Stimulated activated CD4-positive, alpha-beta T cell treated with anti-CD3 and anti-CD28 coated beads, Interleukin-15, amount 100 ng/mL, for 1 hour (primary cell): ENCODE data around the gene RAB7B.

ENCODE experiments used
- DNase-seq, 2 donors: peaks; one replicate each; pipeline ENCODE4 v3.0.0-alpha.2; 2020; ENCODE audit warnings: low read depth in 1 of 2, low spot score in 1 of 2

The RAB7B gene

GRCh38 chr1:205975387-205975998 lies 27.7 kb downstream of the RAB7B start:
- no peak for DNase-seq

GRCh38 chr1:205974712-205975111 lies 28.5 kb downstream of the RAB7B start:
- no peak for DNase-seq

- DNase-seq = no peak
Measured at GRCh38 chr1:205973377-205974232, 29.6 kb downstream of the RAB7B start.

- DNase-seq = no peak
Measured at GRCh38 chr1:205972491-205973168, 30.6 kb downstream of the RAB7B start.

- DNase-seq = no peak
Measured at GRCh38 chr1:205972081-205972480, 31.1 kb downstream of the RAB7B start.

- no peak for DNase-seq
Measured at GRCh38 chr1:205971082-205971481, 32.1 kb downstream of the RAB7B start.

- no peak for DNase-seq
Measured at GRCh38 chr1:205970486-205970885, 32.7 kb downstream of the RAB7B start.

GRCh38 chr1:205969229-205969628 lies 34.0 kb downstream of the RAB7B start:
- DNase-seq = no peak

GRCh38 chr1:205967554-205968335 lies 35.5 kb downstream of the RAB7B start:
- no peak for DNase-seq

GRCh38 chr1:205965036-205965884 lies 37.9 kb downstream of the RAB7B start:
- no peak for DNase-seq

GRCh38 chr1:205963352-205964155 lies 39.6 kb downstream of the RAB7B start:
- DNase-seq = no peak

GRCh38 chr1:205962821-205963221 lies 40.4 kb downstream of the RAB7B start:
- DNase-seq = no peak

GRCh38 chr1:205961991-205962820 lies 41.0 kb downstream of the RAB7B start:
- no peak for DNase-seq

- DNase-seq = no peak
Measured at GRCh38 chr1:205961405-205961804, 41.8 kb downstream of the RAB7B start.

GRCh38 chr1:205959789-205960188 lies 43.4 kb downstream of the RAB7B start:
- DNase-seq = no peak

GRCh38 chr1:205955499-205955898 lies 47.7 kb downstream of the RAB7B start:
- no peak for DNase-seq

GRCh38 chr1:205954819-205955404 lies 48.3 kb downstream of the RAB7B start:
- no peak for DNase-seq

- no peak for DNase-seq
Measured at GRCh38 chr1:205951746-205952145, 51.4 kb downstream of the RAB7B start.
